ENCODE data around the gene RBM44. TPM values are rescaled to one million over a fixed set of nuclear protein-coding genes. Genes with fewer than 3 reads are reported as not detected.

RBM44 gene
- total RNA-seq, 1 donor from 2014 or later: 0.41 TPM

DNA sequence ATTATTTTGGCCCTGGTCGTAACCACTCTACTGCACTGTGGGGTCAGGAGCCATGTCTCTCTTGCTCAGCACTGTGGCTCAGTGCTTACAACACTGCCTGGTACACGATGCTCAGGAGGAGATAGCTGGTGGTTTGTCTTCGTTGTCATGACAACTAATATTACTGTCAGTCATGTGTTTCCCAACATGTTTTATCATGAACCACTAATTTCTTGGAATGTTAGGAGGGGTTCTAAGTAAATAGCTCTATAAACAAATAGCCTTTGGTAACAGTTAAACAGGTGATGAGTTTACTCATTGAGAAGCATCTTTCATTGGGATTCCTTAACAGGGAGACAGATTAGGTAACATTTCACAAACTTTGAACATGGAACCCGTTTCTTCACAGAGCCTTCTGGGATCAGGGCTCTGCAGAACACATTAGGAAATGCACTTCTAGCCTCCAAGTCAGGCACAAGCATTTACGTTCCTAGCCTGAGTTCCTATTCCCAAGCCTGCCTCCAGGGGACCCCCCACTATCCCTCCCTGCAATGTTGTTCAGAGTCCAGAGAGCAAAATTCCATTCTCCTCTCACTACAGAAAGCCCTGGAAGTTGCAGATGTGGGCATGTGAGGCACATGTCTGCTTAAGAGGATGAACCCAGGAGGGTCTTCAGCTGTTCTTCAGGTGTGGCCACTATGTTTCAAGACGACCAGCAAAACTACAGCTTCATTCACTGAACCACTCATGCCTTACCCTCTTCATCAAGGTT is 6.4 kb upstream of the RBM44 start:
- no peak for DNase-seq (ENCODE audit: extremely low spot score, unreplicated experiment)
- Mint-ChIP-seq H3K4me1 (ENCODE audit: unreplicated experiment) (peaks cover 4% of the 10 kb centered on the region), H3K9me3 (no peaks in the 10 kb centered on the region), H3K27me3 (no peaks in the 10 kb centered on the region), H3K27ac (no peak overlapping the region), H3K36me3 (no peaks in the 10 kb centered on the region), H3K4me3 (no peak overlapping the region)
- TF ChIP-seq, protein P1, sequence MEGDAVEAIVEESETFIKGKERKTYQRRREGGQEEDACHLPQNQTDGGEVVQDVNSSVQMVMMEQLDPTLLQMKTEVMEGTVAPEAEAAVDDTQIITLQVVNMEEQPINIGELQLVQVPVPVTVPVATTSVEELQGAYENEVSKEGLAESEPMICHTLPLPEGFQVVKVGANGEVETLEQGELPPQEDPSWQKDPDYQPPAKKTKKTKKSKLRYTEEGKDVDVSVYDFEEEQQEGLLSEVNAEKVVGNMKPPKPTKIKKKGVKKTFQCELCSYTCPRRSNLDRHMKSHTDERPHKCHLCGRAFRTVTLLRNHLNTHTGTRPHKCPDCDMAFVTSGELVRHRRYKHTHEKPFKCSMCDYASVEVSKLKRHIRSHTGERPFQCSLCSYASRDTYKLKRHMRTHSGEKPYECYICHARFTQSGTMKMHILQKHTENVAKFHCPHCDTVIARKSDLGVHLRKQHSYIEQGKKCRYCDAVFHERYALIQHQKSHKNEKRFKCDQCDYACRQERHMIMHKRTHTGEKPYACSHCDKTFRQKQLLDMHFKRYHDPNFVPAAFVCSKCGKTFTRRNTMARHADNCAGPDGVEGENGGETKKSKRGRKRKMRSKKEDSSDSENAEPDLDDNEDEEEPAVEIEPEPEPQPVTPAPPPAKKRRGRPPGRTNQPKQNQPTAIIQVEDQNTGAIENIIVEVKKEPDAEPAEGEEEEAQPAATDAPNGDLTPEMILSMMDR (conservative IDR thresholded peaks at IDR 0.05): peak; percentile 51

DNA sequence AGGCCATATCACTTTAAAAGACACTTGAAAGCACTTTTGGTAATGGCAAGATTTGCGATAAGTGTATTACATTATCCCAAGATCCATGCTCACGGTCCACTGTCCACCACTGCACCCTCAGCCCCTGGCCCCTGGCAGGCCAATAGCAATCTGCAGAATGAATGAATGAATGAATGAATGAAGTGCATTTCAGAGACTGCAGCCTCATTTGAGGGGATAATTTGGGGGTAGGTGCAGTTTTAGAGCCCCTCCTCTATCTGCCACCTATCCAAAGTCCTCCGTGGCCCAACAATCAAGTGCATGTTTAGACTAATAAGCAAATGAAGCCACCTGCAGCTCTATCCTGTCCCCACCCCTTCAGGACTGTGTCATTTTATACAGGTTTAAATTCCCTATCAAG is 1.3 kb upstream of the RBM44 start:
- TF ChIP-seq, protein P1 (conservative IDR thresholded peaks at IDR 0.05): no peak
- Mint-ChIP-seq H3K4me1 (ENCODE audit: unreplicated experiment) (no peaks in the 10 kb centered on the region), H3K27ac (no peak overlapping the region), H3K36me3 (no peaks in the 10 kb centered on the region), H3K27me3 (no peaks in the 10 kb centered on the region), H3K9me3 (peaks cover 6% of the 10 kb centered on the region), H3K4me3 (no peak overlapping the region)
- no peak for DNase-seq (ENCODE audit: extremely low spot score, unreplicated experiment)

DNA sequence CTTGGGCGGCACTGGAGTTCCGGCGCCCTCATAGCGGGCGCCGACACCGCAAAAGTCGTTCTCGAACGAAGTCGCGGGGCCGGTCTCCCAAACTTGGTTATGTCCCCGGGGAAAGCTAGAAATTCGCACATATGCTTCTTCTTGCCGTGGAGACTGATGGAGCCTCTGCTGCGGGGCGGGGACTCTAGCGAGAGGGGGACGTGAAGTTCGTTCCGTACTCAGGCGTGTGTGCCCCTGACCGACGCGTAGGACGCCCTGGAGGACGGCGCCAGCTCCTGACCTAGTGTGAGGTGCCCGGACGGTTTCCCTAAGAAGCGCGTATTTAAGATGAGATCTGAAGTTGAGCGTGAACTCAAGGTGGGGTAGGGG is 465 bp downstream of the RBM44 start:
- H3K36me3 Mint-ChIP-seq: no peaks in the 10 kb centered on the region
- H3K27ac Mint-ChIP-seq: no peak overlapping the region
- H3K27me3 Mint-ChIP-seq: no peaks in the 10 kb centered on the region
- no peak overlapping the region for H3K4me3 Mint-ChIP-seq
- H3K9me3 Mint-ChIP-seq: peaks cover 6% of the 10 kb centered on the region
- no peak for DNase-seq (ENCODE audit: extremely low spot score, unreplicated experiment)
- TF ChIP-seq, protein P1 (conservative IDR thresholded peaks at IDR 0.05): no peak
- no peaks in the 10 kb centered on the region for H3K4me1 Mint-ChIP-seq (ENCODE audit: unreplicated experiment)

DNA sequence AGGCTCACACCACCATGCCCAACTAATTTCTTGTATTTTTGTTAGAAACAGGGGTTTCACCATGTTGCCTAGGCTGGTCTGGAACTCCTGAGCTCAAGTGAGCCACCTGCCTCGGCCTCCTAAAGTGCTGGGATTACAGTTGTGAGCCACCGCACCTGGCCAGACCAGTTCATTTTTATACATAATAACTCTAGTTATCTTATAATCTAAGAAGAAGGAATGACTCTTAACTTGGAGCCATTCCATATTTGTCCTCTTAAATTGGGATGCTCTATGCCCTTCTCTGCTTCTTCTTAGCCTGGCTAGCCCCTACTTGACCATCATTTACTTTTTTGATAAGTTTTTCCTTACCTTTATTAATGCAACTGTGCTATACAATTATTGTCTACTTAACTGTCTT is 2.9 kb downstream of the RBM44 start:
- peaks cover 3% of the 10 kb centered on the region for H3K4me1 Mint-ChIP-seq (ENCODE audit: unreplicated experiment)
- H3K9me3 Mint-ChIP-seq: peaks cover 6% of the 10 kb centered on the region
- no peak overlapping the region for H3K27ac Mint-ChIP-seq
- no peaks in the 10 kb centered on the region for H3K36me3 Mint-ChIP-seq
- DNase-seq (ENCODE audit: extremely low spot score, unreplicated experiment): no peak
- TF ChIP-seq, protein P1 (conservative IDR thresholded peaks at IDR 0.05): no peak
- H3K27me3 Mint-ChIP-seq: no peaks in the 10 kb centered on the region
- no peak overlapping the region for H3K4me3 Mint-ChIP-seq

DNA sequence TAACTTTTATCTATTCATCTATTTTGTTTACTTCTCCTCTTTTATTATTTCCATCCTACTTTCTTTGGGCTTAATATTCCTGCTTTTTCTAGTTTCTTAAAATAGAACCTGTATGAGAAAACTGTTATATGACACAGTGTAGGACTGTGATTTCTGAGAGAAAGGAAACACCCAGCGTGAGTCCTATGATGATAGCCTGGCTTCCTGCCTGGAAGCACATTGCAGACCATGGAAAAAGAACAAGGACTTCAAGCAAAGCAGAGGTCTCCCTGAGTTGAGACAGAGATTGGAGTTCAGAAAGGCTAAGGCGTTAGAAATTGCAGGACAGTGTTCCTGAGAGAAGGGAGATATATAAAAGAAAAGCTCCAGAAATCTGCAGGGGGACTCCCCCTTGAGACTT is 7.8 kb downstream of the RBM44 start:
- Mint-ChIP-seq H3K4me3 (no peak overlapping the region), H3K27ac (no peak overlapping the region), H3K9me3 (no peaks in the 10 kb centered on the region), H3K27me3 (peaks cover 5% of the 10 kb centered on the region), H3K36me3 (no peaks in the 10 kb centered on the region), H3K4me1 (ENCODE audit: unreplicated experiment) (peaks cover 4% of the 10 kb centered on the region)
- TF ChIP-seq, protein P1 (conservative IDR thresholded peaks at IDR 0.05): no peak
- no peak for DNase-seq (ENCODE audit: extremely low spot score, unreplicated experiment)

All from type B pancreatic cell (in vitro differentiated cells).